H9 (cell line): ENCODE measurements around the gene CHPF. TPM values are rescaled to one million over a fixed set of nuclear protein-coding genes. Genes with fewer than 3 reads are reported as not detected.

Experiments
- DNase-seq: peaks from one replicate; pipeline ENCODE4 v3.0.0-alpha.2; 2017
- H2AFZ ChIP-seq: one replicate; pipeline ENCODE4 v1.6.1; 2013; ENCODE audit warnings: mild to moderate bottlenecking, low read length, control low read depth, moderate library complexity
- H2AK5ac ChIP-seq: 2 replicates; pipeline ENCODE4 v1.6.1; 2013; ENCODE audit warnings: low read length, control low read depth, mixed read lengths; ENCODE audit not compliant: insufficient read length
- H2BK120ac ChIP-seq: one replicate; pipeline ENCODE4 v1.6.1; 2013; ENCODE audit warnings: low read depth, mild to moderate bottlenecking, low read length, control low read depth, inconsistent platforms; ENCODE audit not compliant: poor library complexity, severe bottlenecking
- H2BK12ac ChIP-seq: 2 replicates; pipeline ENCODE4 v1.6.1; 2013; ENCODE audit warnings: low read length, control low read depth, mixed read lengths, low read depth; ENCODE audit not compliant: insufficient read length
- H2BK15ac ChIP-seq: 2 replicates; pipeline ENCODE4 v1.6.1; 2013; ENCODE audit warnings: low read depth, low read length, control low read depth
- H2BK20ac ChIP-seq: one replicate; pipeline ENCODE4 v1.6.1; 2013; ENCODE audit warnings: low read depth, mild to moderate bottlenecking, low read length, control low read depth, inconsistent platforms; ENCODE audit not compliant: poor library complexity, severe bottlenecking
- H2BK5ac ChIP-seq: 2 replicates; pipeline ENCODE4 v1.6.1; 2013; ENCODE audit warnings: low read length, control low read depth, mixed read lengths; ENCODE audit not compliant: insufficient read length
- H3K14ac ChIP-seq: 2 replicates; pipeline ENCODE4 v1.6.1; 2013; ENCODE audit warnings: low read length, control low read depth; ENCODE audit not compliant: insufficient read depth
- H3K18ac ChIP-seq: 2 replicates; pipeline ENCODE4 v1.6.1; 2013; ENCODE audit warnings: low read depth, mild to moderate bottlenecking, mixed read lengths, low read length, control low read depth; ENCODE audit not compliant: insufficient read length
- H3K23ac ChIP-seq: 2 replicates; pipeline ENCODE4 v1.6.1; 2013; ENCODE audit warnings: low read length, control low read depth, mixed read lengths, low read depth; ENCODE audit not compliant: insufficient read length
- H3K23me2 ChIP-seq: 2 replicates; pipeline ENCODE4 v1.6.1; 2013; ENCODE audit warnings: low read depth, mild to moderate bottlenecking, mixed read lengths, low read length, control low read depth; ENCODE audit not compliant: insufficient read length, poor library complexity, severe bottlenecking
- H3K27ac ChIP-seq: 2 replicates; pipeline ENCODE4 v1.5.1; 2013; ENCODE audit warnings: low read length, control low read depth, mixed read lengths, low read depth; ENCODE audit not compliant: insufficient read length
- H3K27me3 ChIP-seq: 2 replicates; pipeline ENCODE4 v1.6.1; 2013; ENCODE audit warnings: low read length, control low read depth, inconsistent platforms; ENCODE audit not compliant: insufficient read depth
- H3K4ac ChIP-seq: 2 replicates; pipeline ENCODE4 v1.6.1; 2013; ENCODE audit warnings: low read depth, mild to moderate bottlenecking, control low read depth, inconsistent platforms, low read length, moderate library complexity
- H3K4me1 ChIP-seq: 2 replicates; pipeline ENCODE4 v1.6.1; 2013; ENCODE audit warnings: low read length, control low read depth, inconsistent platforms; ENCODE audit not compliant: insufficient read depth
- H3K4me2 ChIP-seq: 2 replicates; pipeline ENCODE4 v1.6.1; 2013; ENCODE audit warnings: low read length, control low read depth, mixed read lengths; ENCODE audit not compliant: insufficient read length, insufficient read depth
- H3K56ac ChIP-seq: 2 replicates; pipeline ENCODE4 v1.6.1; 2013; ENCODE audit warnings: low read depth, mild to moderate bottlenecking, mixed read lengths, low read length, control low read depth; ENCODE audit not compliant: insufficient read length
- H3K79me1 ChIP-seq: 2 replicates; pipeline ENCODE4 v1.6.1; 2013; ENCODE audit warnings: low read depth, mild to moderate bottlenecking, moderate library complexity, low read length, control low read depth, inconsistent platforms; ENCODE audit not compliant: insufficient read depth, poor library complexity, severe bottlenecking
- H3K79me2 ChIP-seq: 2 replicates; pipeline ENCODE4 v1.6.1; 2013; ENCODE audit warnings: low read length, control low read depth, inconsistent platforms; ENCODE audit not compliant: insufficient read depth
- H3K9ac ChIP-seq: 2 replicates; pipeline ENCODE4 v1.6.1; 2013; ENCODE audit warnings: low read length, control low read depth, mixed read lengths; ENCODE audit not compliant: insufficient read length; ENCODE audit errors: extremely low read depth
- H3K9me3 ChIP-seq: one replicate; pipeline ENCODE4 v1.6.1; 2013; ENCODE audit warnings: low read depth, low read length, inconsistent platforms; ENCODE audit not compliant: control insufficient read depth
- H3T11ph ChIP-seq: one replicate; pipeline ENCODE4 v1.6.1; 2013; ENCODE audit warnings: mild to moderate bottlenecking, low read length, control low read depth, inconsistent platforms
- H4K20me1 ChIP-seq: one replicate; pipeline ENCODE4 v1.6.1; 2013; ENCODE audit not compliant: control insufficient read depth, insufficient read length, insufficient read depth
- H4K5ac ChIP-seq: 2 replicates; pipeline ENCODE4 v1.6.1; 2013; ENCODE audit warnings: low read depth, mild to moderate bottlenecking, mixed read lengths, low read length, control low read depth; ENCODE audit not compliant: insufficient read length
- H4K8ac ChIP-seq: replicated peaks from 2 replicates; pipeline ENCODE4 v1.6.1; 2013; ENCODE audit warnings: low read length, control low read depth, mixed read lengths, low read depth; ENCODE audit not compliant: insufficient read length
- H4K91ac ChIP-seq: 2 replicates; pipeline ENCODE4 v1.6.1; 2013; ENCODE audit warnings: low read depth, mild to moderate bottlenecking, moderate library complexity, mixed read lengths, low read length, control low read depth; ENCODE audit not compliant: insufficient read length
- H3K27ac Mint-ChIP-seq, 3 experiments: 2 replicates in 2 of 3; 3 replicates in 1 of 3; pipeline ENCODE4 v1.8.0; 2020 to 2021; ENCODE audit warnings: mixed read lengths in 3 of 3, mild to moderate bottlenecking in 1 of 3, moderate library complexity in 1 of 3
- H3K27me3 Mint-ChIP-seq: 2 replicates; pipeline ENCODE4 v1.8.0; 2021; ENCODE audit warnings: low read depth, mild to moderate bottlenecking, moderate library complexity, mixed read lengths
- H3K36me3 Mint-ChIP-seq, 3 experiments: 2 replicates in 2 of 3; 3 replicates in 1 of 3; pipeline ENCODE4 v1.8.0; 2020 to 2021; ENCODE audit warnings: low read depth in 3 of 3, mixed read lengths in 3 of 3; ENCODE audit not compliant: insufficient read depth in 1 of 3
- H3K4me1 Mint-ChIP-seq, 2 experiments: 2 replicates each; pipeline ENCODE4 v1.8.0; 2020; ENCODE audit warnings: mixed read lengths in 2 of 2
- H3K4me3 Mint-ChIP-seq, 2 experiments: 2 replicates in 1 of 2; 3 replicates in 1 of 2; pipeline ENCODE4 v1.8.0; 2020 to 2021; ENCODE audit warnings: mild to moderate bottlenecking in 2 of 2, mixed read lengths in 2 of 2, moderate library complexity in 1 of 2
- H3K9me3 Mint-ChIP-seq, 2 experiments: 2 replicates in 1 of 2; 3 replicates in 1 of 2; pipeline ENCODE4 v1.8.0; 2020; ENCODE audit warnings: mild to moderate bottlenecking in 2 of 2, mixed read lengths in 2 of 2, moderate library complexity in 1 of 2
- WGBS: extraction: QIAGEN DNeasy Blood & Tissue Kit; methylation state at CpG from one replicate; pipeline ENCODE4 v1.1.7; 2013; ENCODE audit warnings: missing lambda C conversion rate, low lambda C conversion rate, mixed read lengths; ENCODE audit not compliant: insufficient read length; ENCODE audit errors: extremely low coverage; 5-methylcytosine and 5-hydroxymethylcytosine counted together
- total RNA-seq: library from RNA; stranded (reverse); gene quantifications from 2 replicates; pipeline ENCODE4 v1.2.1, GENCODE V29; 2021
- TF ChIP-seq, protein P1 (sequence below): fragments of 200-600 bp; sonication (generic); conservative IDR thresholded peaks from 3 replicates; pipeline ENCODE4 v1.8.0; 2021; ENCODE audit warnings: antibody characterized with exemption, mild to moderate bottlenecking

Gene CHPF
- total RNA-seq, 1 experiment from 2014 or later = 46.5 TPM

DNA sequence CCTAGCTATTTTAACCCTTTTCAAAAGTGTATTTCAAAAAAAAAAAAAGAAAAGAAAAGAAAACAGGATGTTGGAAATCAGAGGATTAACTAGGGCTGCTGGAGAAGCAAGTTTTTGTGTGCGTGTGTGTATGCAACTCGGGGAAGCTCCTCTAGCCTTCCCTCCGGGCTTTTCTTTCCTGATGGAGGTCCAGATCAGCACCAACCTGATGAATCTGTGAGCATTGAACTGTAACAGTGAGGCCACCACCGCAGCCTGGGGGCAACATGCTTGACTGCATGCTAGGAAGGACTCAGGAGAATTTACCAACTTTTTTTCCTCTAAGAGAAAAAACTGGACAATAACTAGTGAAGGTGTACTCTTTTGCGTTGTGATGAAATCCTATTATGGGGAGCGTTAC is 25.4 kb upstream of the CHPF start:
- no peak overlapping the region for H3T11ph ChIP-seq
- H3K36me3 Mint-ChIP-seq = peaks cover 39 to 51% (median 50%) of the 10 kb centered on the region in 3 experiments
- H2BK120ac ChIP-seq = no peak overlapping the region
- no peak overlapping the region for H2BK20ac ChIP-seq
- H3K79me2 ChIP-seq = no peaks in the 10 kb centered on the region
- no peak overlapping the region for H3K14ac ChIP-seq
- no peak overlapping the region for H2BK5ac ChIP-seq
- H2BK12ac ChIP-seq = no peak overlapping the region
- no peaks in the 10 kb centered on the region for H4K20me1 ChIP-seq
- no peaks in the 10 kb centered on the region for H3K9me3 ChIP-seq
- H4K8ac ChIP-seq = no peak overlapping the region
- no peaks in the 10 kb centered on the region; the same call in 1 of the 2 replicates for H3K27me3 ChIP-seq
- H3K27ac ChIP-seq = no peak overlapping the region
- no peak overlapping the region for H3K9ac ChIP-seq
- H4K91ac ChIP-seq = no peak overlapping the region
- no peak overlapping the region for H3K18ac ChIP-seq
- no peak overlapping the region for H3K23ac ChIP-seq
- H3K4me3 Mint-ChIP-seq = peak overlapping the region in 1 of 2 experiments; percentile 83; a peak in 1 of 5 replicates
- no peak overlapping the region for H4K5ac ChIP-seq
- no peak overlapping the region for H2AFZ ChIP-seq
- no peak overlapping the region for H2BK15ac ChIP-seq
- H3K4ac ChIP-seq = no peak overlapping the region
- H3K56ac ChIP-seq = no peak overlapping the region
- no peaks in the 10 kb centered on the region; a peak in 1 of 5 replicates for H3K9me3 Mint-ChIP-seq
- H3K4me2 ChIP-seq = no peak overlapping the region
- no CpG with 5 or more reads among the region's 6 CpGs for WGBS
- no peaks in the 10 kb centered on the region for H3K79me1 ChIP-seq
- H3K4me1 ChIP-seq = peaks cover 8% of the 10 kb centered on the region; the same call in 1 of the 2 replicates
- TF ChIP-seq, protein P1, sequence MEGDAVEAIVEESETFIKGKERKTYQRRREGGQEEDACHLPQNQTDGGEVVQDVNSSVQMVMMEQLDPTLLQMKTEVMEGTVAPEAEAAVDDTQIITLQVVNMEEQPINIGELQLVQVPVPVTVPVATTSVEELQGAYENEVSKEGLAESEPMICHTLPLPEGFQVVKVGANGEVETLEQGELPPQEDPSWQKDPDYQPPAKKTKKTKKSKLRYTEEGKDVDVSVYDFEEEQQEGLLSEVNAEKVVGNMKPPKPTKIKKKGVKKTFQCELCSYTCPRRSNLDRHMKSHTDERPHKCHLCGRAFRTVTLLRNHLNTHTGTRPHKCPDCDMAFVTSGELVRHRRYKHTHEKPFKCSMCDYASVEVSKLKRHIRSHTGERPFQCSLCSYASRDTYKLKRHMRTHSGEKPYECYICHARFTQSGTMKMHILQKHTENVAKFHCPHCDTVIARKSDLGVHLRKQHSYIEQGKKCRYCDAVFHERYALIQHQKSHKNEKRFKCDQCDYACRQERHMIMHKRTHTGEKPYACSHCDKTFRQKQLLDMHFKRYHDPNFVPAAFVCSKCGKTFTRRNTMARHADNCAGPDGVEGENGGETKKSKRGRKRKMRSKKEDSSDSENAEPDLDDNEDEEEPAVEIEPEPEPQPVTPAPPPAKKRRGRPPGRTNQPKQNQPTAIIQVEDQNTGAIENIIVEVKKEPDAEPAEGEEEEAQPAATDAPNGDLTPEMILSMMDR = no peak
- no peak overlapping the region for H2AK5ac ChIP-seq
- no peak for DNase-seq
- H3K27me3 Mint-ChIP-seq = peaks cover 13% of the 10 kb centered on the region
- H3K4me1 Mint-ChIP-seq = peaks cover 53 to 61% of the 10 kb centered on the region in 2 experiments
- H3K23me2 ChIP-seq = peaks cover 7% of the 10 kb centered on the region
- no peak overlapping the region for H3K27ac Mint-ChIP-seq
